Left lung (tissue), 10 donors: ENCODE measurements around the gene MANF. TPM values are rescaled to one million over a fixed set of nuclear protein-coding genes. Genes with fewer than 3 reads are reported as not detected.

Experiments used
- ATAC-seq: fragments of 200-7000 bp; cut with Tn5 transposase; one replicate; pipeline ENCODE4 v1.9.1; 2020; ENCODE audit warnings: moderate library complexity
- DNase-seq, 4 donors: peaks; one replicate each; pipeline ENCODE4 v3.0.0-alpha.2; 2013 to 2020
- H3K27ac ChIP-seq, 2 donors: fragments of 200-600 bp; sonication (generic) in 1 of 2; one replicate each; pipeline versions ENCODE4 v1.5.0 to v1.8.0; 2020 to 2021
- H3K27me3 ChIP-seq, 2 donors: fragments of 200-600 bp; sonication (generic) in 1 of 2; one replicate each; pipeline versions ENCODE4 v1.5.0 to v1.8.0; 2020 to 2021
- H3K36me3 ChIP-seq, 2 donors: fragments of 200-600 bp; sonication (generic) in 1 of 2; one replicate each; pipeline versions ENCODE4 v1.5.0 to v1.8.0; 2020 to 2021
- H3K4me1 ChIP-seq, 2 donors: fragments of 200-600 bp; one replicate each; pipeline ENCODE4 v1.8.0; 2021
- H3K4me3 ChIP-seq, 2 donors: fragments of 200-600 bp; sonication (generic) in 1 of 2; one replicate each; pipeline versions ENCODE4 v1.5.0 to v1.8.0; 2020 to 2021; ENCODE audit warnings: mild to moderate bottlenecking in 1 of 2
- H3K9me3 ChIP-seq, 2 donors: fragments of 200-600 bp; sonication (generic) in 1 of 2; one replicate each; pipeline versions ENCODE4 v1.5.0 to v1.8.0; 2020 to 2021
- CTCF ChIP-seq, 2 donors: fragments of 200-600 bp; sonication (generic) in 1 of 2; IDR thresholded peaks; one replicate each; pipeline versions ENCODE4 v1.5.0 to v1.8.0; 2021; ENCODE audit warnings: antibody characterized with exemption in 2 of 2
- intact Hi-C, 2 donors: fragments of 100-400 bp; cut with DNase I; formaldehyde crosslinking; loops; one replicate each; pipeline versions ENCODE4 v1.11.2 to v1.14.2; 2022
- polyA plus RNA-seq, 6 donors: library from polyadenylated mRNA; unstranded; fragments of 120-200 nt; gene quantifications; one replicate each; pipeline ENCODE4 v1.2.1, GENCODE V29; 2013; ENCODE audit not compliant: insufficient read length in 6 of 6
- total RNA-seq, 2 donors: library from RNA; stranded (reverse); fragmentation: NEBNext Ultra II Directional; extraction: Animal tissue kit (Norgen Biotek cat#: 25700); gene quantifications; one replicate each; pipeline ENCODE4 v1.2.1, GENCODE V29; 2021
- donor health status: DM: no; HTN: yes; CAD: no.
- donor health status: DM: no; HTN: no; CAD: no.

Gene MANF
- total and polyA plus RNA-seq, 8 donors: 87.7 to 187 (median 99.3) TPM

GRCh38 chr3:51382076-51382745 is 2.9 kb upstream of the MANF start:
- ATAC-seq (no peak), DNase-seq (no peak)
- Histone ChIP-seq H3K9me3 (no peaks in the 10 kb centered on the region), H3K4me3 (no peak overlapping the region), H3K4me1 (peaks cover 16 to 23% of the 10 kb centered on the region in 2 donors), H3K27ac (no peak overlapping the region), H3K27me3 (no peaks in the 10 kb centered on the region), H3K36me3 (peaks cover 0 to 6% of the 10 kb centered on the region in 2 donors)
- intact Hi-C loops: no loop called here
- TF ChIP-seq CTCF (IDR thresholded peaks at IDR 0.05): no peak

GRCh38 chr3:51382947-51383578 is 2.0 kb upstream of the MANF start:
- Histone ChIP-seq H3K27ac (no peak overlapping the region), H3K4me1 (peaks cover 24 to 31% of the 10 kb centered on the region in 2 donors), H3K27me3 (no peaks in the 10 kb centered on the region), H3K4me3 (peak overlapping the region in 1 of 2 donors; percentile 89), H3K36me3 (peaks cover 0 to 15% of the 10 kb centered on the region in 2 donors), H3K9me3 (no peaks in the 10 kb centered on the region)
- ATAC-seq: no peak
- TF ChIP-seq CTCF (IDR thresholded peaks at IDR 0.05): no peak
- no peak for DNase-seq
- intact Hi-C loops: no loop called here

GRCh38 chr3:51384055-51384725 is 901 bp upstream of the MANF start:
- DNase-seq (peak in 2 of 4 donors; percentile 21 to 53), ATAC-seq (peak; percentile 32)
- intact Hi-C loops: no loop called here
- H3K36me3 ChIP-seq: peaks cover 0 to 26% of the 10 kb centered on the region in 2 donors
- peaks cover 27 to 43% of the 10 kb centered on the region in 2 donors for H3K4me1 ChIP-seq
- peak overlapping the region; percentile 90 to 95 for H3K27ac ChIP-seq
- no peak for TF ChIP-seq CTCF (IDR thresholded peaks at IDR 0.05)
- H3K4me3 ChIP-seq: peak overlapping the region; percentile 64 to 89
- no peaks in the 10 kb centered on the region for H3K9me3 ChIP-seq
- H3K27me3 ChIP-seq: no peaks in the 10 kb centered on the region

GRCh38 chr3:51385621-51386091 is 565 bp downstream of the MANF start:
- Histone ChIP-seq H3K9me3 (no peaks in the 10 kb centered on the region), H3K27ac (peak overlapping the region; percentile 72 to 95), H3K4me3 (peak overlapping the region; percentile 64 to 89), H3K36me3 (peaks cover 0 to 39% of the 10 kb centered on the region in 2 donors), H3K4me1 (peaks cover 33 to 57% of the 10 kb centered on the region in 2 donors), H3K27me3 (no peaks in the 10 kb centered on the region)
- DNase-seq (no peak), ATAC-seq (no peak)
- intact Hi-C loops: no loop called here
- TF ChIP-seq CTCF (IDR thresholded peaks at IDR 0.05): no peak
